GM21786 (cell line): ENCODE measurements around the gene TMPRSS9.

ENCODE experiments used
- ATAC-seq: cut with Tn5 transposase; IDR thresholded peaks from one replicate; pipeline ENCODE4 v1.9.1; 2021; ENCODE audit not compliant: unreplicated experiment

The TMPRSS9 gene

DNA sequence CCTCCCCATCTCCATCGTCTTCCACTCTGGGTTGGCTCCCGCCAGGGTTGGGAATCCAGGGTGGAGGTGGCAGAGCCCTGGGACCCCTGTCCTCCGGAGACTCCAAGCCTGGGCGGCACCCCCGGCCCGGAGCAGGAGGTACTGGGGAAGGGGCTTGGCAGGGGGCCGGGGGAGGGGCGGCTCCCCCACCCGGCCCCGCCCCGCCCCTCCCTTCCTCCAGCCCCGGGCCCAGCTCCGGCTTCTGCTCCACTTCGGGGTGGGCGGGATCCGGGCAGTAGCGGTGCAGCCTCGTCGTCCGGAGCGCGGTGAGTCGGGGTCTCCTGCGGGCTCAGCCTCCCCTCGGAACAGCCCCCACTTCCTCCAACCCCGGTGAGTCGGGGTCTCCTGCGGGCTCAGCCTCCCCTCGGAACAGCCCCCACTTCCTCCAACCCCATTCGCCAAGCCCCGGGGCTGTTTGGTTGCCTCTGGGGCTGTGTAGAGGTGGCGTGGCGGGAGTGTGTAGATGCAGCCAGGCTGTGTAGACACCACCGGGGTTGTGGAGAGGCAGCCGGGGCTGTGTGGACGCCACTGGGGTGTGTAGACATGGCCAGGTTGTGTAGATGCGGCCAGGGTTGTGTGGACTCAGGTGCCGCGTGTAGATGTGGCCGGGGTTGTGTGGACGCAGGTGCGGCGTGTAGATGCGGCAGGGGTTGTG is at the start of gene TMPRSS9:
TMPRSS9 (plus strand) TSS at position 274 of the 694 bp plus-strand sequence. CDS start 29,521 bp downstream, outside the sequence.
- no peak for ATAC-seq

DNA sequence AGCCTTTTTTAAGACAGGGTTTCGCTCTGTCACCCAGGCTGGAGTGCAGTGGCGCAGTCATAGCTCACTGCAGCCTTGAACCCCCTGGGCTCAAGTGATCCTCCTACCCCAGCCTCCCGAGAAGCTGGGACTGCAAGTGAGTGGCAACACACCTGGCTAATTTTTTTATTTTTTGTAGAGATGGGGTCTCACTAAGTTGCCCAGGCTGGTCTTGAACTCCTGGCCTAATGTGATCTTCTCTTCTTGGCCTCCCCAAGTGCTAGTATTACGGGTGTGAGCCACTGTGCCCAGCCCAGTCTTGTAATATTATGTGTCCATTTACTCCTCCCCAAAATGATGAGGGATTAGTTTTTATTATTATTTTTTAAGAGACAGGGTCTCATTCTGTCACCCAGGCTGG is 49.0 kb upstream of the TMPRSS9 start:
- no peak for ATAC-seq

DNA sequence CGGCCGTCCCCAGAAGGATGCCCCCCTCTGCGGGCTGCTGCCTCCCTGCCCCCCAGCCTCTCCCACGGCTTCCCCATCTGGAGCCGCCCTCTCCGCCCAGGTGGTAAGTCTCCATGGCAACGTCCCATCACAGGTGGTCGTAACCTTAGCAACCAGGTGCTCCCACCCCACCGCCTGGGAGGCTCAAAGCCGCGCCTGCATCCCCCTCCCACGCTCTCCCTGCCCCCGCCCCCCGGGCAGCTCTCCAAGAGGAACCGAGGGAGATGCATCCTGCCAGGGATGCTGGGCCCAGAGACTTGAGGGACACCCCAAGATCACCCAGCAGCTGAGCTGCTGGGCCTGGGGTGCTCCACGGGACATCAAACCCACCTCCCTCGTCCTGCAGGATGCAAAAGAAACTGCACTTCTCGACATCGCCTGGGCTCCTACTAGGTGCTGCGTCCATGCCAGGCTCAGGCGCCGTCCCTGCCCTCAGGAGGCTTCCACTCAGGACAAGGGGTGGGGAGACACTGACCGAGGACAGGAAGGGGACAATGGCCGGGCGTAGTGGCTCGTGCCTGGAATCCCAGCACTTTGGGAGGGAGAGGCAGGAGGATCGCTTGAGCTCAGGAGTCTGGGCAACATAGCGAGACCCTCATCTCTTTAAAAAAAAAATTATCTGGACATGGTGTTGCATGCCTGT is 47.1 kb upstream of the TMPRSS9 start:
- no peak for ATAC-seq

DNA sequence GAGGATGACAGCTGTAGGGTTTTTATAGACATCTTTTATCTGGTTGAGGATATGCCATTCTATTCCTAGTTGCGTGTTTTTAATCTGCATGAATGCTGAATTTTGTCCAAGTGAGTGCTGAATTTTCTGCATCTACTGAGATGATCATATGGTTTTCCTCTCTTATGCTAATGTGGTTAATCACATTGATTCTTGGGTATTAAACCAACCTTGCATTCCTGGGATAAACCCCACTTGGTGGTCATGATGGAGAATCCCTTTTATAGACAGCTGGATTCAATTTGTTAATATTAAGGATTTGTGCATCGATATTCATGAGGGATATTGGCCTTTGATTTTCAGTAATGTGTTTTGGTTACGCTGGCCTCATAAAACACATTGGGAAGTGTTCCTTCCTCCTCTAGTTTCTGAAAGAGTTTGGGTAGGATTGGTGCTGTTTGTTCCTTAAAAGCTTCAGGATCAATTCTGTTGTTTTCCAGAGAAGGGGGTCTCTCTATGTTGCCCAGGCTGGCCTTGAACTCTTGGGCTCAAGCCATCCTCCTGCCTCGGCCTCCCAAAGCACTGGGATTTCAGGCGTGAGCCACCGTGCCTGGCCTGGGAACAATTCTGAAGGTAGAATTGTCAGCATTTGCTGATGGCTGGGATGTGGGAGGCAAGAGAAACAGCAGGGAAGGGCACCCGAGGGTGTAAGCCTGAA is 44.8 kb upstream of the TMPRSS9 start:
- ATAC-seq = no peak

DNA sequence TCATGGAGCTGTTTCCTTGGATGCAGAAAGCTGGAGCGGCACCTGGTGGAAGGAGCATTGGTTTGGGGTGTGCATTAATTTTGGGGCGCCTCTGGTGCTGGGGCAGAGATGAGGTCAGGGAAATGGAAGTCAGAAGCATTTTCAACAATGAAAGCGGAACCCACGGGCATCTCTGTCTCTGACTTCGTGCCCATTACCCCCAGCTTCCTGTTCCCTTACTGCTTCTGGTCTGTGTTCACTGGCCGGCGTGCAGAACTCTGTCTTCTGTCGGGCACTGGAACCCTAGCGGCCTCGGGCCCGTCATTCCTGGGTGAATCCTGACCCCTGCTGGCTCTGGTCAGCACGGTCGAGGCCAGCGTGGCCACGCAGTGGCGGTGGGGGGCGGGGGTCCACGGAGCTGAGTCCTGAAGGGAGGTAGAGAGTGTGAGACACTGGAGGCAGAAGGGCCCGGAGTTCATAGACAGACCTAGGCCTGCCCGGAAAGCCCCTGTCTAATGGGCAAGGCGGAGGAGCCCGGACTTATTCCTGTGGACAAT is 44.2 kb upstream of the TMPRSS9 start:
- no peak for ATAC-seq

DNA sequence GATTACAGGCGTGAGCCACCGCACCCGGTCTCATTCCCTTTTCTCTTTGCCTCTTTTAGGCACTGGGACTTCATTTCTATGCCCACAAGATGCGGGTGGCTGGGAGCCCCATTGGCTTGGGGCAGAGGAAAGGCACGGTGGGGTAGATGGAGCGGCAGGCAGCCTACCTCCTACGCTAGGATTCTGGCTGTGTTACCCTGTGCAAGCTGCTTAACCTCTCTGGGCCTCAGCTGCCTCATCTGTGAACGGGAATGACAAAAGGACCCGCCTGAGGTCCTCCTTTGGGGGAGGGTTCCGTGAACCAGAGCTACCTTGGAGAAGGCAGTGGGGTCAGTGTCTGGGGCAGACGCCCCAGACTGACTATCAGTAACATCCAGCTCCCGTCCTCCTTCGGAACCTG is 42.8 kb upstream of the TMPRSS9 start:
- no peak for ATAC-seq

DNA sequence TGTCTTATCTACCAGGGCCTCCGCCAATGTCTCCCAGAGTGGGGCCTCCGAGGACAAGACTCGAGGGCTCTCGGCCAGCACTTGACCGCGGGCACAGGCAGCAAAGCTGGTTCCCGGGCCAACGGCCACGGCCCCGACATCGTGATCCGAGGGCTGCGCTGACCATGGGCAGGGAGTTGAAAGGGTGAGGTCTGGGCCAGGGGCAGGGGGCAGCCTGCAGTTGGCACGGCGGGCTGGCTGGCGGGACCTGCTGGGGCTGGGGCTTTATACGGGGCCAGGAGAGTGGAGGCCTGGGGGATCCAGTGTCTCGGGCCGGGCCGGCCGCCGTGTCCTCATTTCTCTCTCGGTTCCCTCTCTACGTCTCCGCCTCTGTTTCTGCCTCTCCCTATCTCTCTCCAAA is 42.3 kb upstream of the TMPRSS9 start:
- ATAC-seq = no peak

DNA sequence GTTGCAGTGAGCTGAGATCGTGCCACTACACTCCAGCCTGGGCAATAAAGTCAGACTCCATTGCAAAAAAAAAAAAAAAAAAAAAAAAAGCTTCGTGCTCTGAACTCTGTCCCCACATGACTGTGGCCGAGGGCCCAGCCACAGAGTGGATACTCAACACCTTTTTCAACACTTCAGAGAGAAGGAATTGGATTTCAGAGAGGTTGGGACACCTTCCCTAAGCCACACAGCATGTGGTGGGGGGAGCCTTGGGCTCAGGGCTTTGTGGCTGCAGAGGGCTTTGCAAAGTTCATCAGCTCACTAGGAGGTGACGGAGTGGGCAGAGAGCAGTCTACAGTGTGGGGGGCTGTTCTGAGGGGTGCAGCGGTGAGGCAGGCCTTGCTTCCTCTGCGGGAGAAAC is 41.1 kb upstream of the TMPRSS9 start:
- no peak for ATAC-seq

DNA sequence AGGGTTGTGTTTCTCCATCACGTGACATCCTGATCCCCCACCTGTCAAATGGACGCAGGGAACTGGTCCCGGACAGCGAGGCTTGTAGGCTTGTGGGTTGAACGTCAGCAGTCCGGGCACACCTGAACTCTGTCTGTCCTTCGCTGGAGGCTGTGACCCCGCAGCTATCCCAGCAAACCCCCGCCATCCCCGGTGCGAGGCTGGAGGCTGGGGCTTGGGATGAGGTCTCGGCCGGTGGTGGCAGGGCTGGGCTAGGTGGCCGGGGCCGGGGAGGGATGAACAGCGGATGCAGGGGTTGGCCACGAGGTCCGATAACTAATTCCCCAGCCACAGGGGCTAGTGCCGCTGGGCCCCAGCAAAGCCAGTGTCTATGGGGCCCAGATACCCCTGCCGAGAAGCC is 40.5 kb upstream of the TMPRSS9 start:
- no peak for ATAC-seq

DNA sequence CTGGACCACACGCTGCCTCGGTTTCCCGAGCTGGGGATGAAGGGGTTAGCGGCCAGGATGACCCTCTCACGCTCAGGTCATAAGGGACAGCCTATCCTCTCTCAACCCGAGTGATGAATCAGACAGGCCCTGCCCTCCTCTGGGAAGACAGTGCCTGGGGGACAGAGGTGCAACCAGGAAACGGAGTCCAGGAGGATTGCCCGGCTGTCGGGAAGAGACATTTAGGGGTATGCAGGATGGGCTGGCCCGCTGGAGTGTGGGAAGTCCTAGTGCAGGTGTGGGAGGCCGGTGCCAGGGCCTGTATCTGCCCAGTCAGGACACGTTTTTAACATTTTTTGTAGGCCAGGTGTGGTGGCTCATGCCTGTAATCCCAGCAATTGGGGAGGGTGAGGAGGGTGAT is 40.0 kb upstream of the TMPRSS9 start:
- ATAC-seq = no peak

DNA sequence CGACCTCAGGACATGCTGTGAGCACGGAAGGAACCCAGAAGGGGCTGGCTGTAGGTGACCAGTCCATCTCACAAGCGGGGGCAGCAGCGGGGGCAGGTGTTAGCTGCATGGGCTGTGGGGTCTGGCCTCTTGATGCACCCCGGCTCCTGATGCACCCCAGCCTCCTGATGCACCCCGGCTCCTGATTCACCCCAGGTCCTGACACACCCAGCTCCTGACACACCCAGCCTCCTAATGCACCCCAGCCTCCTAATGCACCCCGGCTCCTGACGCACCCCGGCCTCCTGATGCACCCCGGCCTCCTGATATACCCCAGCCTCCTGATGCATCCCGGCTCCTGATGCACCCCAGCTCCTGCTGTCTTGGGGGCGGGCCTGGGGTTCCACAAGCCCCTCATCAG is 39.1 kb upstream of the TMPRSS9 start:
- ATAC-seq = no peak

DNA sequence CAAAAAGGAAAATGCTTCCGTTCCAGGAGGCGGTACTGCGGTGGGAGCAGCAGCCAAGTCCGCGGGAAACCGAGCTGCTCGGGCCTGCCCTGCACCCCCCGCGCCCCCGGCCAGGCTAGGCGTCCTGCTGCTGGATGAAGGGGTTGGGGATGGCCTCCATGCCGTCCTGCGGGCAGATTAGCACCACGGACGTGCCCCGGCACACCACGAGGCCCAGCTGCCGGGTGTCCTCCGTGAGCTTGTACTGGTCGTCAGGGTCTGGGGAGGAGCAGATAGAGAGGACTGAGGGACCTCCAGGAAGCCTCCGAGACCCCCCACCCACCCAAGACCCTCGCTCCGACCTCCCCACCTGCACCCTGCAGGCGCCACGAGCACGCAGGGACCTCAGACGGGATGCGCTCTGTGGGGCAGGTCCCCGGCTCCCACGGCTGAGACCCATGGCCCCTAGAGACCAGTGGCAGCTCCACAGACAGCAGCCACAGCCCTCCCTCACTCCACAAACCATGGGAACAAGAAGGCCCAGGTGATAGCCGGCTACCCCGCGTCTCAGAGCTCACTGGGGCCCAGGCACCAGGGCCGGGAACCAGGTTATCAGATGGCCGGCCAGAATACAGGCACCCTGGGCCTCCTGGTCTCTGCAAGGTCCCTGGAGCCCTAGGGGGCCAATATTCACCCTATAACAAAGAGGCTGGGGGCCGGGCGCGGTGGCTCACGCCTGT is 38.3 kb upstream of the TMPRSS9 start:
- ATAC-seq = no peak

DNA sequence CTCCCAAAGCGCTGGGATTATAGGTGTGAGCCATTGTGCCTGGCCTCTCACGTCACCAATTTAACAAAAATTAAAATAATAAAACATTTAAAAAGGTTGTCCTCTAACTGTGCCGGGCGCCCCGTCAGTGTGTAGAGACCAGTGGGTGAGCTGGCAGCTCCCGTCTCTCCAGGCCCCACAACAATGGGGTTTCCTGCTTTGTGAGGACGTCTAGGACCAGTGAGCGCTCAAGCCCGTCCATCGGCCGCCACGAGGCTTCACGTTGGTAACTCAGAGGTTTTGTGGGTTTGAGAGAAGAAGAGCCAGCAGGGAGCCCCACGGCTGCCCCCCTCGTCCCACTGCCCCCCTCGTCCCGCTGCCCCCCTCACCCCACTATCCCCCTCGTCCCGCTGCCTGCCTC is 36.4 kb upstream of the TMPRSS9 start:
- no peak for ATAC-seq

DNA sequence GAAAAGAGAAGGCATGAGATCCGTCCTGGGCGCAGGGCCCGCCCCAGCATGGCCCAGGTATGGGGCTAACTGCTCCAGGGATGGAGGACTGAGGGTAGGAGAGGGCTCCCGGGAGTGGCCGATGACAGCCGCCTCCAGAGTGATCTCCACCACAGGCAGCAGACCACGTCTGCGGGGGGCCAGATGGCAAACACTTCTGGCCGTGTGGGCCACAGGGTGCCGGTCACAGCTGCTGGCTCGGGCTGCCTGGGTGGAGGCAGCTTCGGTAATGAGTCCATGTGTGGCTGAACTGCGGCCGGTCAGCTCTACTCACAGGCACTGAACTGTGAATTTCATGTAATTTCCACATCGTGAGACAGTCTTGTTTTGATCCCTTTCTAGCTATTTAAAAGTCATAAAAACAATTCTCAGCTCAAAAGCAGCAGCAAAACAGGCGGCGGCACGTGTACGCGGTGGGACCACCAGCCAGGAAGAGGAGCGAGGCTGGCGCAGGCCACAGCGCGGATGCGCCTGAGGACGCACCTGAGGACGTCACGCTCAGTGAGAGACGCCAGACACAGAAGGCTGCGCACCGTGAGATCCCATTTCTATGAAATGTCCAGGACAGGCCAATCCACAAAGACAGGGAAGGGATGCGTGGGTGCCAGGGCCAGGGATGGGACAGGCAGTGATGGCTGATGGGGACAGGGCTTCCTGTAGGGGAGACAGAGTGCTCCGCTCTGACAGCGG is 35.7 kb upstream of the TMPRSS9 start:
- no peak for ATAC-seq

DNA sequence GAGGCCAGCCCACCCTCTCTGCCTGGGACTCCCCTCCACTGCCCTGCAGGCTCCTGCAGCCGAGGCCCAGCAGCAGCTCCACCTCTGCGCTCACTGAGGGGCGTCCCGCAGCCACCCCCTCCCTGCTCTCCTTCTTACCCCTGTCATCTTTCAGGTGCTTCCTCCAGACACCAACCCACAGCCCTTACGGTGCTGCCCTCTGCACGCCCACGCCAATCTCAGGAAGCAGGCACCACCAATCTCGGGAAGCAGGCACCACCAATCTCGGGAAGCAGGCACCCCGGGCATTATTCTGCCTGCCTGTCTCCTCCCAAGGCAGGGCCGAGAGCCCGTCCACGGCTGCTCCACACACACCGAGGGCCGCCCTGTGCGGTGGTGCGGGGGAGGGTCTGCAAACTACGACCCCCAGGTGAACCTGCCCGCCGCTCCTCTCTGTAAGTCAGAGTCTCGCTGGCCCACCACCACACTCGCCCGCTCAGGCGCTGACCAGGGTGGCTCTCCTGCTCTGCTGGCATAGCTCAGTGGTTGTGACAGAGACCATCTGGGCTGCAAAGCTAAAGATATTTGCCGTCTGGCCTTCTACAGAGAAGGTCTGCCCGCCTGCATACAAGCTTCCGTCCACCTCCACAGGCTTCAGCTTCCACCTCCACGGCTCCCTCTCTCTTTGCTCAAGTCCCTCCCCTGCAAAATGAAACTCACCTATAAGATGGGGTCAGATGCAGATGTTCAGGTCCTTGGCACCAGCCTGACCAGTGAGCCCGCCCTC is 34.6 kb upstream of the TMPRSS9 start:
- no peak for ATAC-seq

DNA sequence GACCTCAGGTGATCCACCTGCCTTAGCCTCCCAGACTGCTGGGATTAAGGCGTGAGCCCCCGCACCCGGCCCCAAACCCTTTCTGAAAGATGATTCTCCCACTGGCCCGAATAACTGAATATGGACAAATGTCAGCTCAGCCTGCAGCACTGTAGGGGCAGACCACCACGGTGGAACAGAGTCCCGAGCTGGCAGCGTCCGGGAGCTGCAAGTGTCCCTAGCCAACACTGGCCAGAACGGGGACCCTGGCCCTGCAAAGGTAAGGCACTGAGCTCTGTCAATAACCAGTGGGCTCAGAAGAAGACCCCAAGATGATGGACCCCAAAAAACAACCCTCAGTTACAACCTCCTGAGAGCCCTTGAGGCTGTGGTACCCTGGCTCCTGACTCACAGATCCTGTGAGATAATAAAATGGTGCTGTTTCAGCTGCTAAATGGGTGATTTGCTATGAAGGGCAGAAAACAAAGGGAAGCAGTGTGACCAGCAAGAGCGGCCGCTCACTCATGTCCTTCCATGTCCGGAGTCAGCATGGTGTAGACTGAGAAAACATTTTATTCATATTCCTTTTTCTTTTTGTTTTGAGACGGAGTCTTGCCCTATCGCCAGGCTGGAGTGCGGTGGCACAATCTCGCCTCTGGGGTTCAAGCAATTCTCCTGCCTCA is 33.2 kb upstream of the TMPRSS9 start:
- no peak for ATAC-seq

DNA sequence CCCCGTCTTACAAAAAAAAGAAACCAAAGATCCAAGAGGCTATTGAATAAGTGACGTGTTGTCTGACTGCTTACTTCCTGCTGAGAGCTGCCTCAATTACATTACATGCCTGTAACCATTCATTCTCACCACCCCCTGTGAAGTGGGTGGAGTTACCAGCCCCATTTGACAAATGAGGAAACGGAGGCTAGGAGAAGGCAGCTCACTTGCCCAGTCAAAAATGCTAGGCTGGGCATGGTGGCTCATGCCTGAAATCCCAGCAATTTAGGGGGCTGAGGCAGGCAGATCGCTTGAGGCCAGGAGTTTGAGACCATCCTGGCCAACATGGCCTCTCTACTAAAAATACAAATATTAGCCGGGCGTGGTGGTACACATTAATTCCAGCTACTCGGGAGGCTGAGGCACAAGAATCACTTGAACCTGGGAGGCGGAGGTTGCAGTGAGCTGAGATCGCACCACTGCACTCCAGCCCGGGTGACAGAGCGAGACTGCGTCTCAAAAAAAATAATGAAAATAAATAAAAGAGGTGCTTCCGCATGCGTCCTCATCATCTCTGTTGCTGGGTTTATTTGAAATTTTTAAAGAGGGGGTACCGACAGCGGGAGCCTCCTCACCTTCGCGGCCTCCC is 32.2 kb upstream of the TMPRSS9 start:
- ATAC-seq = no peak

DNA sequence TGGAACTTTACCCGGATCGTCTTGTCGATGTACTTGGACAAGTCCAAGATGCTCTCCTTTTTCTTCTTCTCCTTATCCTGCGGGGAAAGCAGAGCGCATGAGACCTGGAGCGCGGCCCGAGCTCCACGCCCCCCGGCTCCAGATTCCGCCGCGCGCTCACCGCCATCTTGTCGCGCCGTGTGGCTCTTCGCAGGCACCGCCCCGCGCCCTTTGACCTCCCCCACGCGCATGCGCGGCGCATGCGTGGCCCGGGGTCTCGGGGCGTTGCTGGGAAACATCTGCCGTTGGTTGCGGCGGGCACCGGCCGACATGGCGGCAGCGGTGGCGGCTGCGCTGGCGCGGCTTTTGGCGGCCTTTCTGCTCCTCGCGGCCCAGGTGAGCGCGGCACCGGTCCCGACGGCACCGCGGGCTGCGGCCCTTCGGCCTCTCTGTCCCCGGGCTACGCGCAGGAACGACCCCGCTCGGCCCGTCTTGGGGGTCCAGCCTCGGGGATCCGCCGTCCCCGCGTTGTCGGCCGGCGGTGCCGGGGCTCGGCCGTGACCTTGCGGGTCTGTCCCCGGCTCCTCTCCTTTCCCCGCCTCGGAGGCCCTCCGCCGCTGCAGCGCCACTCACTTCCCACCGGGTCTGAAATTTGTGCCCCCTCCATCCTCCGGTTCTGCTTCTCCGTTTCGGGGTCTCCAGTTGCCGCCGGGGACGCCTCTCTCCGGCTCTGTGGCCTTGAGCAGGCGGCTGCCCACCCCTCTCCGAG is 31.5 kb upstream of the TMPRSS9 start, which contains the start of the genes LSM7 and SPPL2B:
LSM7 (minus strand) TSS at position 186 of the 748 bp plus-strand sequence; CDS start at position 166, 20 bp downstream.
SPPL2B (plus strand) TSS at position 284 of the 748 bp plus-strand sequence; CDS start at position 310, 26 bp downstream.
- no peak for ATAC-seq
